K562 (cell line): ENCODE data around the gene IPO11. TPM values are rescaled to one million over a fixed set of nuclear protein-coding genes. Genes with fewer than 3 reads are reported as not detected.

Experiments
- ATAC-seq: fragments of 200-7000 bp; cut with Tn5 transposase; 3 replicates; pipeline ENCODE4 v1.9.1; 2020; ENCODE audit warnings: moderate library complexity
- BruUV-seq: library from RNA; stranded (reverse); fragments of 400-500 nt; replicated peaks from 2 replicates; lab custom pipeline; 2021; lab: Mats Ljungman, UMichigan
- CTCF ChIA-PET: fragments of 300-600 bp; formaldehyde crosslinking; extraction: SDS; loops from one replicate; lab custom pipeline; 2021; ENCODE audit warnings: low intra/inter-chr PET ratio; lab: Yijun Ruan, JAX
- POLR2A ChIA-PET: fragments of 300-600, 350-650 bp; sonication (Branson Sonifier 250); formaldehyde crosslinking; extraction: SDS; loops from one replicate; lab custom pipeline; 2021; ENCODE audit warnings: antibody characterized with exemption, inconsistent platforms; lab: Yijun Ruan, JAX
- DNase-seq, 4 experiments: peaks; one replicate each; pipeline versions ENCODE4 v3.0.0 to v3.0.0-alpha.2; 2011 to 2018; ENCODE audit warnings: low spot score in 3 of 4, mixed read lengths in 3 of 4; ENCODE audit errors: extremely low read depth in 1 of 4
- FAIRE-seq: peaks from 2 replicates; lab custom pipeline; 2011; peaks lifted over from hg19 to GRCh38; lab: Jason Lieb, UNC
- H2AFZ ChIP-seq: 2 replicates; pipeline ENCODE4 v1.6.0; 2011; ENCODE audit warnings: low read depth, low read length, control low read depth, inconsistent platforms
- H3K27ac ChIP-seq: fragments of 200-600 bp; 3 replicates; pipeline ENCODE4 v1.8.0; 2011; ENCODE audit warnings: low read depth, mild to moderate bottlenecking, control low read depth, inconsistent platforms, low read length, moderate library complexity, mixed read lengths; ENCODE audit errors: extremely low read depth
- H3K27me3 ChIP-seq, 2 experiments: fragments of 300-600 bp in 1 of 2; 2 replicates in 1 of 2; 3 replicates in 1 of 2; pipeline versions ENCODE4 v1.6.0 to v1.8.0; 2011; ENCODE audit warnings: inconsistent platforms in 2 of 2, low read length in 2 of 2, mild to moderate bottlenecking in 1 of 2, mixed read lengths in 1 of 2, moderate library complexity in 1 of 2; ENCODE audit not compliant: control insufficient read depth in 2 of 2, insufficient read depth in 2 of 2
- H3K36me3 ChIP-seq: fragments of 300-600 bp; 3 replicates; pipeline ENCODE4 v1.8.0; 2011; ENCODE audit warnings: mild to moderate bottlenecking, low read length, inconsistent platforms; ENCODE audit not compliant: control insufficient read depth, insufficient read depth
- H3K4me1 ChIP-seq, 2 experiments: fragments of 200-600 bp in 1 of 2; replicated peaks in 1 of 2; 2 replicates in 1 of 2; 3 replicates in 1 of 2; pipeline versions ENCODE4 v1.5.1 to v1.8.0; 2011; ENCODE audit warnings: inconsistent platforms in 2 of 2, low read length in 2 of 2, mild to moderate bottlenecking in 1 of 2, mixed read lengths in 1 of 2, moderate library complexity in 1 of 2; ENCODE audit not compliant: control insufficient read depth in 2 of 2, insufficient read depth in 2 of 2
- H3K4me2 ChIP-seq: 2 replicates; pipeline ENCODE4 v1.6.1; 2011; ENCODE audit warnings: low read length, control low read depth, inconsistent platforms, mixed read lengths; ENCODE audit not compliant: insufficient read depth
- H3K4me3 ChIP-seq: fragments of 200-600 bp; sonication (generic), shearing (Covaris generic); 2 replicates; pipeline ENCODE4 v1.5.1; 2016; ENCODE audit warnings: control low read depth, inconsistent platforms
- H3K79me2 ChIP-seq: fragments of 200-600 bp; 3 replicates; pipeline ENCODE4 v1.8.0; 2011; ENCODE audit warnings: low read length, inconsistent platforms; ENCODE audit not compliant: control insufficient read depth, insufficient read depth
- H3K9ac ChIP-seq, 2 experiments: 2 replicates each; pipeline versions ENCODE4 v1.6.0 to v1.6.1; 2011; ENCODE audit warnings: low read depth in 2 of 2, low read length in 2 of 2, control low read depth in 1 of 2, inconsistent platforms in 1 of 2, mild to moderate bottlenecking in 1 of 2, mixed read lengths in 1 of 2; ENCODE audit not compliant: insufficient read depth in 1 of 2
- H3K9me1 ChIP-seq: one replicate; pipeline ENCODE4 v1.6.0; 2011; ENCODE audit warnings: inconsistent platforms, mild to moderate bottlenecking, low read length, moderate library complexity; ENCODE audit not compliant: control insufficient read depth, insufficient read depth
- H3K9me3 ChIP-seq: replicated peaks from 2 replicates; pipeline ENCODE4 v1.5.1; 2011; ENCODE audit warnings: low read depth, low read length, inconsistent platforms; ENCODE audit not compliant: control insufficient read depth, insufficient read depth
- H4K20me1 ChIP-seq: replicated peaks from 2 replicates; pipeline ENCODE4 v1.6.1; 2011; ENCODE audit warnings: low read length, inconsistent platforms, mixed read lengths; ENCODE audit not compliant: control insufficient read depth, insufficient read depth
- CEBPB ChIP-seq: fragments of 450-650 bp; IDR thresholded peaks from 2 replicates; pipeline ENCODE4 v1.6.1; 2016; ENCODE audit warnings: missing genetic modification characterization, missing compliant biosample characterization
- CEBPG ChIP-seq, 3 experiments: fragments of 200-800 bp in 1 of 3; sonication (Bioruptor generic) in 1 of 3; sonication (generic) in 1 of 3; formaldehyde crosslinking in 1 of 3; IDR thresholded peaks in 2 of 3; conservative IDR thresholded peaks in 1 of 3; 2 replicates each; pipeline versions ENCODE4 v1.6.1 to v1.8.0; 2016 to 2022; ENCODE audit warnings: missing compliant biosample characterization in 2 of 3, missing genetic modification characterization in 2 of 3, mild to moderate bottlenecking in 1 of 3, missing genetic modification reagents in 1 of 3
- USF1 ChIP-seq: sonication (generic); formaldehyde crosslinking; IDR thresholded peaks from 2 replicates; pipeline ENCODE4 v1.9.0; 2022; ENCODE audit warnings: mild to moderate bottlenecking, missing genetic modification reagents
- ZHX1 ChIP-seq: fragments of 150-350 bp; conservative IDR thresholded peaks from 2 replicates; pipeline ENCODE4 v1.6.1; 2014; ENCODE audit warnings: low read length
- ZNF124 ChIP-seq: sonication (generic); formaldehyde crosslinking; IDR thresholded peaks from 2 replicates; pipeline ENCODE4 v1.8.1; 2022; ENCODE audit warnings: missing genetic modification reagents
- WGBS: fragments of 100-300 bp; shearing (Covaris generic); methylation state at CpG from one replicate; pipeline ENCODE4 v1.1.6; 2016; ENCODE audit warnings: low coverage, mixed read lengths; ENCODE audit not compliant: insufficient coverage; ENCODE audit errors: missing lambda C conversion rate; 5-methylcytosine and 5-hydroxymethylcytosine counted together
- in situ Hi-C: fragments of 300-500 bp; cut with MboI; formaldehyde crosslinking; loops from 4 replicates; pipeline ENCODE4 v1.15.0; 2018; ENCODE audit warnings: inconsistent platforms, mixed read lengths
- intact Hi-C: fragments of 100-400 bp; cut with micrococcal nuclease; formaldehyde crosslinking; loops from 2 replicates; pipeline ENCODE4 v1.14.2; 2022
- polyA plus RNA-seq, 8 experiments: library from polyadenylated mRNA; depleted of rRNA in 4 of 8; stranded (reverse) in 5 of 8; unstranded in 3 of 8; fragments of >200 nt; fragmentation: Nextera tagmentation in 2 of 8; fragmentation: Illumina TruSeq in 1 of 8; extraction: Ambion mirVana in 2 of 8; extraction: Trizol in 1 of 8; gene quantifications; 2 replicates each; pipeline versions ENCODE4 v1.2.1 to v1.2.3, GENCODE V29; 2011 to 2014; ENCODE audit warnings: inconsistent platforms in 1 of 8, missing spikeins in 1 of 8
- total RNA-seq, 7 experiments: library from RNA; depleted of rRNA in 6 of 7; stranded (reverse); fragments of >200 nt in 6 of 7; fragmentation: Illumina TruSeq in 2 of 7; extraction: Trizol in 2 of 7; gene quantifications; 2 replicates each; pipeline versions ENCODE4 v1.2.1 to v1.2.3, GENCODE V29; 2011 to 2021; ENCODE audit warnings: low replicate concordance in 1 of 7

IPO11 gene
- total and polyA plus RNA-seq, 9 of the 15 experiments (the other 6 are each of a cell fraction or from before 2014, with no cell fraction given) = 38.7 to 96.0 (median 70.9) TPM

- TF ChIP-seq ZHX1 (no peak), ZNF124 (no peak)
Measured at GRCh38 chr5:62538017-62538942, 125.7 kb downstream of the IPO11 start (continued).

GRCh38 chr5:62542720-62543119, 130.2 kb downstream of the IPO11 start:
- intact Hi-C loops (no loop called here), in situ Hi-C loops (no loop called here)
- peaks cover 0 to 4% of the 10 kb centered on the region in 2 experiments; a peak in 2 of 5 replicates for H3K4me1 ChIP-seq
- H3K36me3 ChIP-seq = peaks cover 36% of the 10 kb centered on the region
- no peaks in the 10 kb centered on the region for H3K27me3 ChIP-seq
- ChIA-PET POLR2A (no interaction called here), CTCF (no interaction called here)
- BruUV-seq = no TSS peak
- FAIRE-seq (no peak), DNase-seq (no peak), ATAC-seq (no peak)
- no peak overlapping the region for H3K4me2 ChIP-seq
- H3K9me1 ChIP-seq = no peaks in the 10 kb centered on the region
- TF ChIP-seq USF1 (CRISPR knock-in tag) (no peak), CEBPB (peak; percentile 76), CEBPG (CRISPR knock-in tag; IDR thresholded peaks at IDR 0.05) (no peak), CEBPG (tag; conservative IDR thresholded peaks at IDR 0.05 in 1 of 2, IDR thresholded peaks at IDR 0.05 in 1 of 2) (peak in 1 of 2 experiments; percentile 60; a peak in 3 of 4 replicates)
- 100% methylated on average over 1 of the region's 1 CpG for WGBS
- H3K9me3 ChIP-seq = no peaks in the 10 kb centered on the region
- no peak overlapping the region for H3K4me3 ChIP-seq
- no peaks in the 10 kb centered on the region; the same call in 1 of the 2 replicates for H4K20me1 ChIP-seq
- H2AFZ ChIP-seq = no peak overlapping the region
- H3K9ac ChIP-seq = no peak overlapping the region
- no peak overlapping the region for H3K27ac ChIP-seq
- H3K79me2 ChIP-seq = no peaks in the 10 kb centered on the region; the same call in 2 of the 3 replicates
